IMR-90 (cell line): ENCODE results near the gene ATF6B. TPM values are rescaled to one million over a fixed set of nuclear protein-coding genes. Genes with fewer than 3 reads are reported as not detected.

Experiments used
- ATAC-seq: fragments of 200-7000 bp; cut with Tn5 transposase; 2 replicates; pipeline ENCODE4 v1.9.1; 2020; ENCODE audit warnings: low read depth, mild to moderate bottlenecking, moderate library complexity
- BruUV-seq: library from RNA; stranded (reverse); fragments of 400-500 nt; replicated peaks from 2 replicates; lab custom pipeline; 2021; lab: Mats Ljungman, UMichigan
- CTCF ChIA-PET: fragments of 300-600 bp; formaldehyde crosslinking; extraction: SDS; loops from one replicate; lab custom pipeline; 2021; ENCODE audit warnings: antibody characterized with exemption; lab: Yijun Ruan, JAX
- POLR2A ChIA-PET: fragments of 300-600 bp; sonication (Branson Sonifier 250); formaldehyde crosslinking; loops from one replicate; lab custom pipeline; 2022; ENCODE audit warnings: antibody characterized with exemption; ENCODE audit not compliant: unreplicated experiment; lab: Charles Lee
- DNase-seq: peaks from one replicate; pipeline ENCODE4 v3.0.0; 2013
- H2AFZ ChIP-seq: replicated peaks from 2 replicates; pipeline ENCODE3; 2013; ENCODE audit warnings: low read length, mild to moderate bottlenecking; ENCODE audit not compliant: poor library complexity
- H2AK5ac ChIP-seq: 2 replicates; pipeline ENCODE4 v1.6.1; 2013; ENCODE audit warnings: low read depth, low read length, inconsistent platforms
- H2AK9ac ChIP-seq: replicated peaks from 2 replicates; pipeline ENCODE3; 2013; ENCODE audit warnings: mild to moderate bottlenecking, low read depth, low read length, moderate library complexity; ENCODE audit not compliant: poor library complexity
- H2BK120ac ChIP-seq: 2 replicates; pipeline ENCODE4 v1.6.1; 2013; ENCODE audit warnings: low read depth, low read length, inconsistent platforms
- H2BK15ac ChIP-seq: 3 replicates; pipeline ENCODE4 v1.6.1; 2013; ENCODE audit warnings: low read depth, low read length, inconsistent platforms
- H2BK20ac ChIP-seq: 2 replicates; pipeline ENCODE4 v1.6.1; 2013; ENCODE audit warnings: low read depth, mild to moderate bottlenecking, inconsistent platforms, low read length, moderate library complexity
- H2BK5ac ChIP-seq: 2 replicates; pipeline ENCODE4 v1.6.1; 2013; ENCODE audit warnings: mild to moderate bottlenecking, low read depth, low read length, inconsistent platforms; ENCODE audit not compliant: poor library complexity, severe bottlenecking
- H3K14ac ChIP-seq: replicated peaks from 2 replicates; pipeline ENCODE4 v1.6.1; 2013; ENCODE audit warnings: low read depth, low read length, inconsistent platforms
- H3K18ac ChIP-seq: 2 replicates; pipeline ENCODE4 v1.6.1; 2013; ENCODE audit warnings: low read depth, low read length, control low read depth
- H3K23ac ChIP-seq: 2 replicates; pipeline ENCODE4 v1.6.1; 2013; ENCODE audit warnings: low read depth, low read length, inconsistent platforms
- H3K27ac ChIP-seq: 2 replicates; pipeline ENCODE4 v1.5.1; 2013; ENCODE audit warnings: mild to moderate bottlenecking, control low read depth, low read length; ENCODE audit not compliant: insufficient read depth
- H3K27me3 ChIP-seq: 2 replicates; pipeline ENCODE4 v1.6.1; 2013; ENCODE audit warnings: low read length; ENCODE audit not compliant: control insufficient read depth, insufficient read depth
- H3K36me3 ChIP-seq: 2 replicates; pipeline ENCODE4 v1.6.1; 2013; ENCODE audit warnings: low read length, mixed read lengths; ENCODE audit not compliant: control insufficient read depth, insufficient read depth
- H3K4ac ChIP-seq: 2 replicates; pipeline ENCODE4 v1.6.1; 2013; ENCODE audit warnings: low read depth, low read length, inconsistent platforms
- H3K4me1 ChIP-seq: 2 replicates; pipeline ENCODE4 v1.6.1; 2013; ENCODE audit warnings: low read length, mixed read lengths; ENCODE audit not compliant: control insufficient read depth, insufficient read depth
- H3K4me2 ChIP-seq: 2 replicates; pipeline ENCODE4 v1.6.1; 2013; ENCODE audit warnings: low read depth, mild to moderate bottlenecking, control low read depth, low read length, moderate library complexity
- H3K4me3 ChIP-seq: 2 replicates; pipeline ENCODE4 v1.5.1; 2013; ENCODE audit warnings: low read depth, mild to moderate bottlenecking, control low read depth, low read length, moderate library complexity; ENCODE audit not compliant: insufficient read depth
- H3K56ac ChIP-seq: 2 replicates; pipeline ENCODE4 v1.6.1; 2013; ENCODE audit warnings: low read length, inconsistent platforms; ENCODE audit not compliant: insufficient read depth; ENCODE audit errors: extremely low read depth
- H3K79me1 ChIP-seq, 2 experiments: 2 replicates each; pipeline ENCODE4 v1.6.1; 2013; ENCODE audit warnings: low read length in 2 of 2, inconsistent platforms in 1 of 2, low read depth in 1 of 2
- H3K9ac ChIP-seq: 2 replicates; pipeline ENCODE4 v1.6.1; 2013; ENCODE audit warnings: low read depth, low read length, control low read depth
- H3K9me1 ChIP-seq: 2 replicates; pipeline ENCODE4 v1.6.1; 2013; ENCODE audit warnings: low read length, inconsistent platforms; ENCODE audit not compliant: insufficient read depth
- H3K9me3 ChIP-seq: 2 replicates; pipeline ENCODE4 v1.6.1; 2013; ENCODE audit warnings: low read length; ENCODE audit not compliant: control insufficient read depth, insufficient read depth
- H4K20me1 ChIP-seq: 2 replicates; pipeline ENCODE4 v1.6.1; 2013; ENCODE audit warnings: low read length, inconsistent platforms; ENCODE audit not compliant: insufficient read depth
- H4K5ac ChIP-seq: 2 replicates; pipeline ENCODE4 v1.6.1; 2013; ENCODE audit warnings: mild to moderate bottlenecking, low read depth, low read length, control low read depth
- H4K8ac ChIP-seq, 2 experiments: 2 replicates each; pipeline ENCODE4 v1.6.1; 2013; ENCODE audit warnings: low read depth in 2 of 2, low read length in 2 of 2, control low read depth in 1 of 2, inconsistent platforms in 1 of 2
- H4K91ac ChIP-seq: 2 replicates; pipeline ENCODE4 v1.6.1; 2013; ENCODE audit warnings: low read depth, low read length, inconsistent platforms; ENCODE audit not compliant: insufficient read depth
- CHD1 ChIP-seq: IDR thresholded peaks from 2 replicates; pipeline ENCODE4 v1.6.1; 2012; ENCODE audit warnings: low read depth, low read length, improper control_type of control experiment
- CTCF ChIP-seq: conservative IDR thresholded peaks from 2 replicates; pipeline ENCODE4 v1.5.1; 2012; ENCODE audit warnings: mild to moderate bottlenecking, low read depth, low read length, improper control_type of control experiment
- ELK1 ChIP-seq: fragments of 150-350 bp; IDR thresholded peaks from 2 replicates; pipeline ENCODE4 v1.6.1; 2016; ENCODE audit warnings: low read depth, mild to moderate bottlenecking, low read length, moderate library complexity, borderline replicate concordance
- MAFK ChIP-seq: IDR thresholded peaks from 2 replicates; pipeline ENCODE4 v1.6.1; 2012; ENCODE audit warnings: low read depth, low read length, improper control_type of control experiment
- MXI1 ChIP-seq: IDR thresholded peaks from 2 replicates; pipeline ENCODE4 v1.6.1; 2012; ENCODE audit warnings: low read depth, mild to moderate bottlenecking, low read length, moderate library complexity, borderline replicate concordance
- NFE2L2 ChIP-seq: fragments of 150-350 bp; IDR thresholded peaks from 2 replicates; pipeline ENCODE4 v1.6.1; 2016; ENCODE audit warnings: low read depth, mild to moderate bottlenecking, low read length
- RFX5 ChIP-seq: IDR thresholded peaks from 2 replicates; pipeline ENCODE4 v1.8.0; 2012; ENCODE audit warnings: low read depth, mild to moderate bottlenecking, low read length, moderate library complexity
- USF2 ChIP-seq: fragments of 150-350 bp; IDR thresholded peaks from 2 replicates; pipeline ENCODE4 v1.6.1; 2017; ENCODE audit warnings: mild to moderate bottlenecking, antibody characterized with exemption, low read length, low read depth
- WGBS, 2 experiments: methylation state at CpG; one replicate each; pipeline versions ENCODE4 v1.1.5 to v1.1.7; 2013; ENCODE audit warnings: missing lambda C conversion rate in 2 of 2; ENCODE audit not compliant: insufficient read length in 1 of 2; ENCODE audit errors: extremely low coverage in 2 of 2; 5-methylcytosine and 5-hydroxymethylcytosine counted together
- dilution Hi-C: fragments of 300-500 bp; cut with HindIII; formaldehyde crosslinking; loops from one replicate; pipeline ENCODE4 v1.14.3; 2018; ENCODE audit warnings: low sequenced_read_pairs; ENCODE audit not compliant: unreplicated experiment
- in situ Hi-C: fragments of 300-500 bp; cut with MboI; formaldehyde crosslinking; loops from 3 replicates; pipeline ENCODE4 v1.14.3; 2019; ENCODE audit warnings: low sequenced_read_pairs, inconsistent platforms, mixed read lengths
- intact Hi-C: fragments of 100-400 bp; cut with micrococcal nuclease; formaldehyde crosslinking; loops from 2 replicates; pipeline ENCODE4 v1.10.0; 2022
- polyA plus RNA-seq, 3 experiments: library from polyadenylated mRNA; depleted of rRNA; stranded (reverse); fragments of >200 nt; gene quantifications; 2 replicates each; pipeline ENCODE4 v1.2.3, GENCODE V29; 2012; ENCODE audit warnings: low replicate concordance in 1 of 3
- total RNA-seq: library from RNA; depleted of rRNA; stranded (reverse); fragments of >200 nt; gene quantifications from 2 replicates; pipeline ENCODE4 v1.2.3, GENCODE V29; 2012

The ATF6B gene
- total and polyA plus RNA-seq, 2 of the 4 experiments (the other 2 are of a cell fraction) = 7.9 to 69.6 TPM

- ATAC-seq (peak; percentile 16), DNase-seq (peak; percentile 56)
- Histone ChIP-seq H2AK9ac (no peak overlapping the region), H4K20me1 (no peaks in the 10 kb centered on the region), H3K27ac (no peak overlapping the region), H3K36me3 (no peaks in the 10 kb centered on the region), H4K91ac (peak overlapping the region; percentile 43; the same call in 1 of the 2 replicates), H3K4me1 (peaks cover 9% of the 10 kb centered on the region; the same call in 1 of the 2 replicates), H3K27me3 (no peaks in the 10 kb centered on the region), H2BK15ac (0 out of 3 replicates have a peak overlapping the region, but pooled peaks have one; percentile 29), H3K4me3 (no peak overlapping the region), H2AFZ (no peak overlapping the region), H2BK5ac (no peak overlapping the region), H4K5ac (peak overlapping the region; percentile 12; the same call in 1 of the 2 replicates), H3K9me1 (peaks cover 4% of the 10 kb centered on the region), H2AK5ac (no peak overlapping the region), H2BK120ac (peak overlapping the region; percentile 54), H3K18ac (no peak overlapping the region), H3K56ac (no peak overlapping the region), H3K79me1 (peaks cover 10% of the 10 kb centered on the region in 2 experiments), H3K9ac (no peak overlapping the region), H3K4ac (peak overlapping the region; percentile 8; the same call in 1 of the 2 replicates), H3K9me3 (no peaks in the 10 kb centered on the region), H3K14ac (peak overlapping the region; percentile 11), H4K8ac (peak overlapping the region in 1 of 2 experiments; percentile 56; a peak in 1 of 4 replicates), H2BK20ac (peak overlapping the region; percentile 26; the same call in 1 of the 2 replicates), H3K4me2 (peak overlapping the region; percentile 32; the same call in 1 of the 2 replicates), H3K23ac (0 out of 2 replicates have a peak overlapping the region, but pooled peaks have one; percentile 91)
- dilution Hi-C loops (no loop called here), intact Hi-C loops (no loop called here), in situ Hi-C loops (no loop called here)
- TF ChIP-seq MXI1 (no peak), CHD1 (no peak), NFE2L2 (no peak), RFX5 (no peak), USF2 (no peak), MAFK (no peak), ELK1 (no peak), CTCF (no peak)
- 40% methylated on average over 1 of the region's 4 CpGs; no CpG with 5 or more reads in 1 of the 2 experiments for WGBS, 2 experiments
- BruUV-seq = no TSS peak
- ChIA-PET POLR2A (no interaction called here), CTCF (interaction anchor here (0.5 kb wide), 1 partner anchor 9 kb away, joined by 3 read pairs; no protein-coding TSS in a partner anchor)
These were observed 5.7 kb upstream of the ATF6B start for GRCh38 chr6:32133786-32134185.
